SJCRH30 (cell line): ENCODE data around the gene GCG. TPM values are rescaled to one million over a fixed set of nuclear protein-coding genes. Genes with fewer than 3 reads are reported as not detected.

Source experiments
- DNase-seq, 2 experiments: peaks; one replicate each; pipeline ENCODE4 v3.0.0-alpha.2; 2015 to 2020
- H3K27ac ChIP-seq: fragments of 250-450 bp; sonication (Bioruptor Pico); 2 replicates; pipeline ENCODE4 v1.5.1; 2020; ENCODE audit warnings: mild to moderate bottlenecking, moderate library complexity
- H3K27me3 ChIP-seq: fragments of 250-450 bp; sonication (Bioruptor Pico); 2 replicates; pipeline ENCODE4 v1.5.1; 2020; ENCODE audit warnings: mild to moderate bottlenecking, moderate library complexity
- H3K36me3 ChIP-seq: fragments of 250-450 bp; sonication (Bioruptor Pico); 2 replicates; pipeline ENCODE4 v1.5.1; 2020; ENCODE audit warnings: mild to moderate bottlenecking, moderate library complexity
- H3K4me1 ChIP-seq: fragments of 250-450 bp; sonication (Bioruptor Pico); 2 replicates; pipeline ENCODE4 v1.5.1; 2020; ENCODE audit warnings: mild to moderate bottlenecking, moderate library complexity
- H3K4me3 ChIP-seq: fragments of 250-450 bp; sonication (Bioruptor Pico); 2 replicates; pipeline ENCODE4 v1.5.1; 2020; ENCODE audit warnings: mild to moderate bottlenecking, moderate library complexity
- H3K9me3 ChIP-seq: fragments of 250-450 bp; sonication (Bioruptor Pico); replicated peaks from 2 replicates; pipeline ENCODE4 v1.5.1; 2020; ENCODE audit warnings: mild to moderate bottlenecking, moderate library complexity
- total RNA-seq: library from RNA; depleted of rRNA; stranded (reverse); fragments of >200 nt; shearing (Covaris generic); gene quantifications from 2 replicates; pipeline ENCODE4 v1.2.3, GENCODE V29; 2014

Gene GCG
- total RNA-seq, 1 experiment from 2014 or later, result not detected

DNA sequence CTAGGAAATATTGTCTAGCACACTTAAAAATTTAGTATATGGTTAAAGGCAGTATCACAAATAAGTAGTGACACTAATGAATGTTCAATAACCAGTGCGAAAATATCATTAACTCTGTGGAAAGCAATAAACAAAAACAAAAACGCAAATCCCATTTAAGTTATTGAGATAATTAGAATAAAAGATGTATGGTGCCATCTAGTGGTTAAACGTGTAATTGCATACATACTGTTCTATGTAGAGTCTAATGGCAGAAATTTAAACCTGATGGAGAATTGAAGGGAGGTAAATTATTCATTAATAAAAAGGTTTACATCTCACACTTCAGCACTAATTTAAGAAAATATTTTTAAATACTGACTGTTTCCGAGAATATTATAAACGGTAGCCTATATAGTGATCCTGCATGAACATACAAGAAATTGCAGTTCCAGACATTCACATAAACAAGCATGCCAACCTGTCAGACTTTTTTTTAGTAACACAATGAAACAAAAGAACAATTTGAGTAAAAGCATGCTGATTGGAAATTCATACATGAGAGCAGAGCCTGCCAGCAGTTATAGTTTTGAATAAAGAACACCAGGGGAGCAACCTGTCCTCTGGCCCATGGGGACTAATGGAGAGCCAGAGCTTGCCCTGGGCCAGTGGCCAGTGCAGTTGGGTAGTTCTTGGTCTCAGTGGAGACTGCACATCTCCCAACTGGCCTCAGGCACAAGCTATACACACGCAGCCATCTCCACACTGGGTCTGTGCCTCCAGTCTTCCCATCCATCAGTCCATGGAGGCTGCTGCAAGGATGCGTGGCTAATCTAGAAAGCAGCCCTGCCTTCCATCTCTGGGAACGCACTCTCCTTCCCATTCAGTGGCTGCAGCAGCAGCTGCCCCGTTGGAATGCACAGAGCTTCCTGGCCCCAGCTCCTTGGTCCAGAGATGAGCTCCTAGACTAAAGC, 28.0 kb downstream of the GCG start:
- Histone ChIP-seq H3K27me3 (no peaks in the 10 kb centered on the region), H3K4me3 (no peak overlapping the region), H3K4me1 (no peaks in the 10 kb centered on the region; the same call in 1 of the 2 replicates), H3K27ac (no peak overlapping the region), H3K36me3 (no peaks in the 10 kb centered on the region), H3K9me3 (no peaks in the 10 kb centered on the region)
- peak in 1 of 2 experiments; percentile 74 for DNase-seq

DNA sequence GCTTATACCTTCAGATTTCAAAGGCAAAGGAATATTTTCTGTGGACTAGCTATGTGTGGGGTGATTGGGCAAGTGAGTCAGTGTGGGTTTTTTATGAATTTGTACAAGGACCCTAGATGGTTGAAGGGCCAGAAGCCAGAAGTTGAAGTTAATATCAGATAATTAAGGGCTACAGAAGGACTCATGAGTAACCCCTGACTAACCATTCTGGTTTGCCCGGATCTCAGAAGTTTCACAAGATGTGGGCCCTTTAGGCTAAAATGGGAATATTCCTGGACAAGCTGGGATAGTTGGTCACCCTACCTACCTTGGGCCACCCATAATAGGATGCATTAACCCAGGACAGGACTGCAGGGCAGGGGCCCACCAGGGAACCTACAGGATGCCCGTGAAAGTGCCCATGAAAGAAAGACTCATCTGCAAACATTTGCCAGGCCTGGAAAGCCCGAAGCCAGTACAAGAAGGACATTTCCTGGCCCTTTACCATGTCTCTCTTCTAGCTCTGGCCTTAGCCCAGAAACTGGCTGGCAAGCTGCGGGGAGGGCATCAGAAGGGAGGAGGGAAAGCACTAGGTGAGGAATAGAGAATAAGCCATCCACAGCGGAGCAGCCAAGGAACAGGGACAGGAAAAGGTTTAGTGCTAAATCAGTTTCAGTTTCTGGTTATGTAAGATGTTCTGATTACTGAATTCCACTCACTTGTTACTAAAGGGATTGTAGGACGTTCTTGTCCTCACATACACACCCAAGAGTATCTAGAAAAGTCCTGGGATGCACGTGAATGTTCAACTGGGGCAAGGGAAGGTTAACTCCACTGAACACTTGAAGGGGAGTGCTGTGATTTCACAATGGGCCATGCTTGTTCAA, 33.6 kb downstream of the GCG start:
- no peak for DNase-seq
- H3K4me3 ChIP-seq, result no peak overlapping the region
- no peaks in the 10 kb centered on the region; the same call in 1 of the 2 replicates for H3K4me1 ChIP-seq
- no peaks in the 10 kb centered on the region for H3K9me3 ChIP-seq
- no peaks in the 10 kb centered on the region for H3K27me3 ChIP-seq
- no peaks in the 10 kb centered on the region for H3K36me3 ChIP-seq
- H3K27ac ChIP-seq, result no peak overlapping the region

DNA sequence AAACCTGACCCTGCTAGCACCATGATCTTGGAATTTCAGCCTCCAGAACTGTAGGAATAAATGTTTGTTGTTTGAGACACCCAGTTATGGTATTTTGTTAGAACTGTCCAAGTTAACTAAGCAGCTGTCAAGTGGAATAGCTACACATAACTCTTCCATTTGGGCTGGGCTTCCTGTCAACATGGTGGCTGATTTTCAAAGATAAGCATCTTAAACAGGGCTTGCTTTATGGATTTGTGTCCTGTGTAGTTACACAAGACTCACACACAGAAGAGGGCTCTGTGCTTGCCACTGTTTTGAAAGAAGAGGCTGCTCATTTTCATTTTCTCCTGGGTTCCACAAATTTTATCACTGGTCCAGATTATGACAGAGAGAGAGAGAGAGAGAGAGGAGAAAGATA, 35.7 kb downstream of the GCG start:
- Histone ChIP-seq H3K9me3 (no peaks in the 10 kb centered on the region), H3K27ac (no peak overlapping the region), H3K36me3 (no peaks in the 10 kb centered on the region), H3K4me3 (no peak overlapping the region), H3K4me1 (no peaks in the 10 kb centered on the region), H3K27me3 (no peaks in the 10 kb centered on the region)
- no peak for DNase-seq

DNA sequence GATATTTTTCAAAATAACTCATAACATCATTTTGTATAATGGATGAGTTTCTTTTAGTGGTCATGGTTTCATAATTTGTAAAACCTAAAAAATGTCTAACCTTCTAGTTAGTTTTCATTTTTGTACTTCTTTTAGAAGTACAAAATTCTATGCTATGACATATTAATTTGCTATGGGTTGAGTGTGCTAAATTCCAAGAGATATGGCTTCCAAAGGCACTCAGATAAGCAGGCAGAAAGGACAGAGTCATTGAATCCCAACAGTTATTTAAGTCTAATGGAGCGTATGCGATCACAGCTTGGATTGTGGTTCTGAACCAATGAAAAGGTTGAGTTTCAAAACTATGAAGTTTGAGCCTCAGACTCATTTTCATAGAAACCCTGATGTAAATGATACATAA, 37.0 kb downstream of the GCG start:
- H3K4me1 ChIP-seq, result no peaks in the 10 kb centered on the region

DNA sequence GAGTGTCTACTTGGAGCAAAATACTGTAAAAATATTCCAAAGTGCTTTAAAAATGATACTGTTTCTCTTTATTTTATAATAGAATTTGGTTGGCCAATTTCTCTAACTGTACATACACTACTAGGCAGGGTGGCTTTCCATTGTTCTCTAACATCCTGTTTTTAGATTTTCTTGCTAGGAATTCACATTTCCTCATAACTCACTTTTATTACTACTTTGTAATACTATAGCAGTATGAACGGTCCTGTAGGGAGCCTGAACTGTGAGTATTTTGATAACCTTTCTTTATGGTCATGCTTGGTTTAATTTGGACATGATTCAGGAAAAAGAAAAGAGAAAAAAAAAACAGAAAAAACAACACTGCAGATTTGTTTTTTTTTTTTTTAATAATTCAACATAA, 37.8 kb downstream of the GCG start:
- Histone ChIP-seq H3K36me3 (no peaks in the 10 kb centered on the region), H3K27ac (no peak overlapping the region), H3K9me3 (no peaks in the 10 kb centered on the region), H3K4me1 (no peaks in the 10 kb centered on the region), H3K27me3 (no peaks in the 10 kb centered on the region), H3K4me3 (no peak overlapping the region)
- DNase-seq, result no peak

More for the DNA sequence above, 37.0 kb downstream of the GCG start:
- Histone ChIP-seq H3K4me3 (no peak overlapping the region), H3K36me3 (no peaks in the 10 kb centered on the region), H3K27me3 (no peaks in the 10 kb centered on the region), H3K27ac (no peak overlapping the region), H3K9me3 (no peaks in the 10 kb centered on the region)
- DNase-seq, result no peak

DNA sequence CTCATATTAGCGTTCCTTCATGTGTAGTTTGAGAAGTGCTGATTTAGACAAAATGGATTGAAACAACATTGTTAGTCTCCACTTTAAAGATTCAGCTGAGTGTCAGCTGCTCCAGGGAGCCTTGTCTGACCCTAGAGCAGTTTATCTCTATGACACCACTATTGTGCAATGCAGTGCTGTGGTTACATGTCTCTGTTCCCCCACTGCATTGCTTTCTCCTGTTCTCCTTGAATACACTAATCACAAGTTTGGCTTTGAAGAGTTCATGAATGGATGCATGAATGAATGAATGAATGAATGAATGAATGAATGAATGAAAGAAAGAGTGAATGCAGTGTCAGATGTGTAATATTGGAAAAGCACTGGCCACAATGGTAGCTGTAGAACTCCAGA, 38.3 kb downstream of the GCG start:
- no peak overlapping the region for H3K4me3 ChIP-seq

DNA sequence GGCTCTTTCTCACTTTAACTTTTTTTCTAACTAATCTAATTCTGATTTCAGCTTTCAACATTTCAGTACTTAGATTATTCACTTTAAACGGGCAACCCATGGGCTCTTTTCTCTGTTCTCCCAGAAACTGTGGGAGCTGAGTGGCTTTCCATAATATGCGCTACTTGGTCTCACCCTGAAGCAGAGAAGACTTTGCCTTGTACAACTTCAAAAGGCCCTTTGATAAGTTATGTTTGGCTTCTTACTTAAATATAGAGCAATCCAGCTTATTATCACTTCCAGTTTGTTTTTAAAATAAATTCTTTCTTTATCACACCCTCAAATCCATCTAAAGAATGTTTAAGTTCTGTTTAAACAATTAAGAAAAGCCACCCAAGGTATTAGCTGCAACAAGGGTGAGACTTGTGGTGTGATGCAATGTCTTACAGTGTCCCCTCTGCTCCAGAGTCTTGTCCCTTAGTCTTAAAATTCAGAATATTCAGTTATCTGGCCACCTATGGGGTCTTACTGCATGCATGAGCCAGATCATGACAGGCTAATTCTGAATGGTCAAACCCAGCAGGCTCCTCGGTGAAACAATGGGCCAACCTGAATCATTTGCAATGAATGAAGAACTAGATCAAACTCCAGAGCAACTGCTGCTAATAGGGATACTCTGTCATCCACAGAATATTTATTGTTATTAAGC, 38.8 kb downstream of the GCG start:
- Histone ChIP-seq H3K27me3 (no peaks in the 10 kb centered on the region), H3K4me1 (no peaks in the 10 kb centered on the region), H3K27ac (no peak overlapping the region), H3K36me3 (no peaks in the 10 kb centered on the region), H3K4me3 (no peak overlapping the region), H3K9me3 (no peaks in the 10 kb centered on the region)
- no peak for DNase-seq

More for the DNA sequence above, 38.3 kb downstream of the GCG start:
- Histone ChIP-seq H3K9me3 (no peaks in the 10 kb centered on the region), H3K27me3 (no peaks in the 10 kb centered on the region), H3K36me3 (no peaks in the 10 kb centered on the region), H3K27ac (no peak overlapping the region), H3K4me1 (no peaks in the 10 kb centered on the region)
- DNase-seq, result no peak

DNA sequence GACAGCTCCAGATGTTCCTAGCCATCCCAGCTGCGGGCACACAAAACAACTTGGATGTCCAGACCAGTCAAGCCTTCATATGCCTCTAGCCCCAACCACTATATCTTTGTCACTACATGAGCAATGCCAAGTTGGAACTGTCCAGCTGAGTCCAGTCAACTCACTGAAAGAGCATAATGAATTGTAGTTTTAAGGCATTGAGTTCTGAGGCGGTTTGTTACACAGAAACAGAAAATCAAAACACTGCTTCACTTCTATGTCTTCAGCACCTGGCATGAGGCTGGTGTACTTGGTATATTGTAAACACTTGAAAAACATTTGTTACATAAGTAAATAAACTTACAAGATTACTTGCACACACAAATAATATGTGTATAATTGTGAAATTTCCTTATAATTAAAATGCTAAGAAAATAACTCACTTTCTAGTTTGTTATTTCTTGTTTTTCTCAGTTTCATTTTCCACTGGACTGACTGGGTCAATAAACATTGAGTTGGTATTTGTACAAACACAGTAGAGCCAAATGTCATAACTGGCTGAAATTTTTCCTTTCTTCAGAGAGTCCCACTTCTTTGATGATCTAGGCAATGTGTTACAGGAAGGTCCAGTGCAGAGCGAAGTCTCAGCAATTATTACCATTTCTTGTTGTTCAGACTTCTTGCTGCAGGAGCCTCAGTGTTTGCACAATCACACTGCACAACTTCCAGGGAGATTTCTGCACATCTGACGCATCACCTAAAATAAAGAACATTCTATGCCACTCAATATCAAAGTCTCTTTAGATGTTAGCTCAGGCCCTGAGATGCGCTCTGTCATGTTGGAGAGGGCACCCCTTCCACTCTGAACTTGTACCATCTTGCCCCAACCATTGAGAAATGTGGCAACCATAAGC, 39.8 kb downstream of the GCG start:
- no peaks in the 10 kb centered on the region for H3K36me3 ChIP-seq
- no peaks in the 10 kb centered on the region for H3K27me3 ChIP-seq
- DNase-seq, result no peak
- no peaks in the 10 kb centered on the region for H3K9me3 ChIP-seq
- no peak overlapping the region for H3K27ac ChIP-seq
- H3K4me1 ChIP-seq, result no peaks in the 10 kb centered on the region
- no peak overlapping the region for H3K4me3 ChIP-seq

DNA sequence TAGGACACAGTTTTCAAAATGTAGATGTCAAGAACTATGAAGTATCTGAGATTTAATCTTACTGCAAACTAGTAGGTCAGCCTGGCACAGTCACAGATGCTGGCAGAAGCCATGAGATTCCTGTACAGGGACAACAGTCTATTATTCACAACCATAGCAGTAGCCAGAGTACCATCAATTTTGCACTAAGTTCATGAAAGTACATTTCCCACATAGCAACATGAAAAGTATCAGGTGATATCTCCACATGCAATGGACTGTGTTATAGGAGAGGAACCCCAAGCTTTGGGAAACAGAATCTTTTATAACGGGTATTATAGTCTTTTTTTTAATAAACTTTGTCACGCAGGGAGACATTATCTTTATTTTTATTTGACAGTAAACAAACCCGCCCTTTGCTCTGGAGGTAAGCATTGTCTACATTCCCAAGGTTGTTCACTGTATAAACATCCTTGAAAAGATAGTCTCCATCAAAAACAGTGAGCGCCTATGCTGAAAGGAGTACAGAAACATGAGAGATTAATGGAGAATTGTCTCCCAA, 44.6 kb downstream of the GCG start:
- Histone ChIP-seq H3K27ac (no peak overlapping the region), H3K4me1 (no peaks in the 10 kb centered on the region), H3K9me3 (no peaks in the 10 kb centered on the region), H3K27me3 (no peaks in the 10 kb centered on the region), H3K4me3 (no peak overlapping the region), H3K36me3 (no peaks in the 10 kb centered on the region)
- no peak for DNase-seq

DNA sequence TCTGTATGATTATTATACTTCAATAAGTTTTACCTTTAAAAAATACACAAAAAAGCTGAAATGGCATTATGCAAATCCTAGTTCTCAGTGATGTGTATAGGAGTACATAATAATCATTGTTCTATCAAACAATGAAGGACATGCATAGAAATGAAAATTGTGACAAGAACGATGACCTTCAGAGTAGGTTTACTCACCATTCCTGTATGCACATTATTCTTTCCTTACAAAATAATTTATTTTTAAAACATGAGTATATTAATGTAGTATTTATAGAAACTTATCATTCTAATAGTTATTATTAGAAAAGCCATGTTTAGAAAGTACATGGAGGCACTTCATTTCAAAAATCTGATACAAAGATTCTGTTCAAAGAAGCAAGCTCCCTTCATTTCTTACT, 45.3 kb downstream of the GCG start:
- no peak overlapping the region for H3K27ac ChIP-seq
- H3K9me3 ChIP-seq, result no peaks in the 10 kb centered on the region
- H3K36me3 ChIP-seq, result no peaks in the 10 kb centered on the region
- no peak overlapping the region for H3K4me3 ChIP-seq
- H3K27me3 ChIP-seq, result no peaks in the 10 kb centered on the region
- no peaks in the 10 kb centered on the region for H3K4me1 ChIP-seq
- DNase-seq, result no peak

DNA sequence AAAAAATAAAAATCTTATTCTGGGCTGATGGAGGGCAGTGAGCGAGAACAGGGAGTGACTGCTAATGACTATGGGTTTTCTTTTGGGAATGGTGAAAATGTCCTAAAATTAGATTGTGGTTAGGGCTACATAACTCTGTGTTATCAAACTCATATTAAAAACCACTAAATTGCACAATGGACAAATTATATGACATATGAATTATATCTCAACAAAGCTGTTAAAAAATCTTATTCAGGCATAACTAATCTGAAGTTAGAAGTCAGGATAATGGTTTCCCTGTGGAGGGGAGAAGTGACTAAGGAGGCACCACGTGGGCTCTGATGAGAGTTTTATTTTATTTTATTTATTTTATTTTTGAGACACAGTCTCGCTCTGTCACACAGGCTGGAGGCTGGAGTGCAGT, 45.9 kb downstream of the GCG start:
- no peak overlapping the region for H3K27ac ChIP-seq
- no peak overlapping the region for H3K4me3 ChIP-seq
- no peak for DNase-seq
- H3K27me3 ChIP-seq, result no peaks in the 10 kb centered on the region
- H3K9me3 ChIP-seq, result no peaks in the 10 kb centered on the region
- no peaks in the 10 kb centered on the region for H3K36me3 ChIP-seq
- H3K4me1 ChIP-seq, result no peaks in the 10 kb centered on the region

DNA sequence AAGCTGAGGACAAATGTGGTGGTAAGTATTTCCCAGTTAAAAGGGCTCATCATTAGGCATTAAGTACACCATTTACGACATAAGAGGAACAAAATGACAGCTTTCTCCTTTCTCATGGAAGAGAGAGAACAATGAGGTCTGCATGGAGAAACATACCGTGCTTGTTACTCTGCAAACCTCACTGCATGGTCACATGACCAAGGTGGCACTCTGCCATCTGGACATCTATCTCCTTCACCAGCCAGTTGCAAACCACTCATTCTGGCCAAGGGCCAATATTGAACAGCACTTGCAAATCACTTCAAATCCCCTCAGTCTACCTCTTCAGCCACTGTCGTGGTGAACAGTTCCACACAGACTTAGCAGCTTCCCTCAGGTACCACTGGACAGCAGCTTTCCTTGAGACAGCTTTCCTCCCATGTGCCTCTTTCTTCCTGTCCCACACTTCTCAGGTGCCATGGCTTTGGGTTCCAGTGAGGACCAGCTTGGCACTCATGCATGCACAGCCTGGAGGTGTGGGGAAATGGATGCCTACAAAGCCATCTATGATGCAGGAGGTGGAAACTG, 48.5 kb downstream of the GCG start:
- DNase-seq, result no peak

DNA sequence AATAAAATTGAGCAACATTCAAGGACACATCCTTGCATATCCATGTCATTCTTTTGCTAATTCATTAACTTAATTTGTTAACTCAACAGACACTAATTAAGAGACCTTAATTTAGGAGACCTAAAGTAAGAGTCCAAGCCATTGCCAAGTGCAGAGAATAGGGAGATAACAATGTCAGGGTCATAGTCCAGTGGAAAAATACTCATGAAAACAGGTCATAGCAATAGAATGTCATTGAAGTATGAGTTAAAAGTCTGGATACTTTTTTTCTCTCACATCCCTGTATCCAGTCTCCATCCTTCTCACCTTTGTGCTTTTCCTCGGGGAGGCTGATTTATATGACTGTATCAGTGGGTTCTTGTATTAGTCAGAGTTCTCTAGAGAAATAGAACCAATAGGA, 51.5 kb downstream of the GCG start:
- Histone ChIP-seq H3K27me3 (no peaks in the 10 kb centered on the region), H3K9me3 (no peaks in the 10 kb centered on the region), H3K4me3 (no peak overlapping the region), H3K4me1 (no peaks in the 10 kb centered on the region), H3K36me3 (no peaks in the 10 kb centered on the region), H3K27ac (no peak overlapping the region)
- no peak for DNase-seq

More for the DNA sequence above, 48.5 kb downstream of the GCG start:
- Histone ChIP-seq H3K27me3 (no peaks in the 10 kb centered on the region), H3K27ac (no peak overlapping the region), H3K36me3 (no peaks in the 10 kb centered on the region), H3K4me3 (no peak overlapping the region), H3K9me3 (no peaks in the 10 kb centered on the region), H3K4me1 (no peaks in the 10 kb centered on the region)
